GM23338 (cell line): Measurements from ENCODE around the gene DNAI2. TPM values are rescaled to one million over a fixed set of nuclear protein-coding genes. Genes with fewer than 3 reads are reported as not detected.

Experiments
- ATAC-seq: fragments of 200-7000 bp; cut with Tn5 transposase; 3 replicates; pipeline ENCODE4 v1.9.1; 2020
- DNase-seq: peaks from one replicate; pipeline ENCODE4 v3.0.0-alpha.2; 2015; ENCODE audit warnings: low spot score
- H2AFZ ChIP-seq: fragments of 200-600 bp; sonication (generic); 2 replicates; pipeline ENCODE4 v1.8.0; 2016; ENCODE audit warnings: antibody characterized with exemption, mild to moderate bottlenecking, moderate library complexity
- H3F3A ChIP-seq: fragments of 200-600 bp; sonication (generic); replicated peaks from 2 replicates; pipeline ENCODE4 v1.8.0; 2017; ENCODE audit warnings: antibody characterized with exemption, mixed run types, low read depth
- H3K27ac ChIP-seq: fragments of 200-600 bp; sonication (generic); 2 replicates; pipeline ENCODE4 v1.6.1; 2016; ENCODE audit warnings: low read depth
- H3K27me3 ChIP-seq: fragments of 200-600 bp; sonication (generic); 2 replicates; pipeline ENCODE4 v1.8.0; 2016; ENCODE audit warnings: mild to moderate bottlenecking, mixed run types, moderate library complexity; ENCODE audit not compliant: insufficient read depth
- H3K36me3 ChIP-seq: fragments of 200-600 bp; sonication (generic); 2 replicates; pipeline ENCODE4 v1.8.0; 2016; ENCODE audit warnings: mild to moderate bottlenecking; ENCODE audit not compliant: insufficient read depth
- H3K4me1 ChIP-seq: fragments of 200-600 bp; sonication (generic); 2 replicates; pipeline ENCODE4 v1.8.0; 2016; ENCODE audit warnings: mild to moderate bottlenecking, moderate library complexity; ENCODE audit not compliant: insufficient read depth
- H3K4me2 ChIP-seq: fragments of 200-600 bp; sonication (generic); 2 replicates; pipeline ENCODE4 v1.7.1; 2017; ENCODE audit warnings: mixed run types
- H3K4me3 ChIP-seq: fragments of 200-600 bp; sonication (generic); 2 replicates; pipeline ENCODE4 v1.6.1; 2016; ENCODE audit warnings: mixed run types
- H3K79me2 ChIP-seq: fragments of 200-600 bp; sonication (generic); replicated peaks from 2 replicates; pipeline ENCODE4 v1.8.0; 2017; ENCODE audit warnings: mild to moderate bottlenecking; ENCODE audit not compliant: insufficient read depth
- H3K9me2 ChIP-seq: fragments of 200-600 bp; sonication (generic); 2 replicates; pipeline ENCODE4 v1.8.0; 2017; ENCODE audit not compliant: insufficient read depth
- H4K20me1 ChIP-seq: fragments of 200-600 bp; sonication (generic); replicated peaks from 2 replicates; pipeline ENCODE4 v1.8.0; 2017; ENCODE audit warnings: mild to moderate bottlenecking; ENCODE audit not compliant: insufficient read depth
- H3K27ac Mint-ChIP-seq: 2 replicates; pipeline ENCODE4 v1.8.0; 2020; ENCODE audit warnings: inconsistent platforms, mild to moderate bottlenecking, moderate library complexity, mixed read lengths
- H3K27me3 Mint-ChIP-seq: 3 replicates; pipeline ENCODE4 v1.8.0; 2022; ENCODE audit warnings: low read depth, mild to moderate bottlenecking, moderate library complexity, mixed read lengths, inconsistent platforms; ENCODE audit not compliant: insufficient read depth, poor library complexity
- H3K36me3 Mint-ChIP-seq: 3 replicates; pipeline ENCODE4 v1.8.0; 2021; ENCODE audit warnings: low read depth, mild to moderate bottlenecking, inconsistent platforms, moderate library complexity, mixed read lengths
- H3K4me1 Mint-ChIP-seq: 3 replicates; pipeline ENCODE4 v1.8.0; 2020; ENCODE audit warnings: mild to moderate bottlenecking, inconsistent platforms, mixed read lengths
- H3K4me3 Mint-ChIP-seq: 3 replicates; pipeline ENCODE4 v1.8.0; 2021; ENCODE audit warnings: moderate library complexity, mild to moderate bottlenecking, inconsistent platforms, mixed read lengths
- H3K9me3 Mint-ChIP-seq: 3 replicates; pipeline ENCODE4 v1.8.0; 2020; ENCODE audit warnings: moderate library complexity, mild to moderate bottlenecking, inconsistent platforms, mixed read lengths
- CREB1 ChIP-seq: fragments of 250-450 bp; sonication (Bioruptor Pico); IDR thresholded peaks from 2 replicates; pipeline ENCODE4 v1.5.0; 2020; ENCODE audit warnings: low read depth, mild to moderate bottlenecking, moderate library complexity
- CTCF ChIP-seq, 2 experiments: fragments of 200-600 bp in 1 of 2; sonication (generic) in 1 of 2; conservative IDR thresholded peaks; 2 replicates each; pipeline versions ENCODE4 v1.5.1 to v1.6.1; 2016 to 2017; ENCODE audit warnings: antibody characterized with exemption in 2 of 2, low read depth in 2 of 2, mild to moderate bottlenecking in 2 of 2, moderate library complexity in 1 of 2
- ETS1 ChIP-seq: IDR thresholded peaks from 2 replicates; pipeline ENCODE4 v1.6.1; 2016; ENCODE audit warnings: antibody characterized with exemption
- EZH2 ChIP-seq: fragments of 200-600 bp; sonication (generic); IDR thresholded peaks from one replicate; pipeline ENCODE4 v1.8.0; 2017; ENCODE audit warnings: antibody characterized with exemption, mild to moderate bottlenecking, low read depth; ENCODE audit not compliant: unreplicated experiment
- EZH2phosphoT487 ChIP-seq: fragments of 200-600 bp; sonication (generic); IDR thresholded peaks from one replicate; pipeline ENCODE4 v1.8.1; 2018; ENCODE audit warnings: antibody characterized with exemption; ENCODE audit not compliant: unreplicated experiment
- JUNB ChIP-seq: IDR thresholded peaks from one replicate; pipeline ENCODE4 v1.6.1; 2016; ENCODE audit warnings: antibody characterized with exemption; ENCODE audit not compliant: unreplicated experiment
- NANOG ChIP-seq: IDR thresholded peaks from 2 replicates; pipeline ENCODE4 v1.6.1; 2016; ENCODE audit warnings: antibody characterized with exemption, borderline replicate concordance
- POLR2AphosphoS5 ChIP-seq: IDR thresholded peaks from 2 replicates; pipeline ENCODE4 v1.6.1; 2016; ENCODE audit warnings: antibody characterized with exemption, low read depth
- REST ChIP-seq: IDR thresholded peaks from one replicate; pipeline ENCODE4 v1.6.1; 2018; ENCODE audit warnings: antibody characterized with exemption; ENCODE audit not compliant: unreplicated experiment
- STAT1 ChIP-seq: IDR thresholded peaks from one replicate; pipeline ENCODE4 v1.6.1; 2016; ENCODE audit warnings: antibody characterized with exemption; ENCODE audit not compliant: unreplicated experiment
- ZNF114 ChIP-seq: fragments of 250-450 bp; sonication (Bioruptor Pico); IDR thresholded peaks from 2 replicates; pipeline ENCODE4 v1.5.0; 2020; ENCODE audit warnings: mild to moderate bottlenecking, moderate library complexity
- ZNF331 ChIP-seq: fragments of 250-450 bp; sonication (Bioruptor Pico); IDR thresholded peaks from 2 replicates; pipeline ENCODE4 v1.5.0; 2020; ENCODE audit warnings: low read depth, mild to moderate bottlenecking, moderate library complexity
- ZNF462 ChIP-seq: fragments of 250-450 bp; sonication (Bioruptor Pico); IDR thresholded peaks from 2 replicates; pipeline ENCODE4 v1.5.0; 2020; ENCODE audit warnings: mild to moderate bottlenecking, moderate library complexity
- polyA plus RNA-seq: library from polyadenylated mRNA; unstranded; fragments of >200 nt; fragmentation: Nextera tagmentation; extraction: Ambion mirVana; gene quantifications from 2 replicates; pipeline ENCODE4 v1.2.1, GENCODE V29; 2016
- total RNA-seq: library from RNA; depleted of rRNA; stranded (reverse); fragments of >200 nt; shearing (Covaris generic); gene quantifications from 2 replicates; pipeline ENCODE4 v1.2.3, GENCODE V29; 2014

Gene DNAI2
- total and polyA plus RNA-seq, 2 experiments from 2014 or later, result 0.21 TPM; not detected in 1

GRCh38 chr17:74349120-74349519 lies 75.1 kb downstream of the DNAI2 start:
- H3F3A ChIP-seq, result no peaks in the 10 kb centered on the region
- no peaks in the 10 kb centered on the region for H3K36me3 Mint-ChIP-seq
- H3K4me1 ChIP-seq, result peaks cover 4% of the 10 kb centered on the region; the same call in 1 of the 2 replicates
- no peak overlapping the region for H3K27ac Mint-ChIP-seq
- H3K79me2 ChIP-seq, result no peaks in the 10 kb centered on the region
- peaks cover 35% of the 10 kb centered on the region for H3K27me3 ChIP-seq
- H3K4me3 Mint-ChIP-seq, result no peak overlapping the region
- no peak overlapping the region for H3K4me3 ChIP-seq
- no peak overlapping the region for H3K27ac ChIP-seq
- H3K27me3 Mint-ChIP-seq, result peaks cover 39% of the 10 kb centered on the region
- H3K9me3 Mint-ChIP-seq, result no peaks in the 10 kb centered on the region
- no peaks in the 10 kb centered on the region for H3K9me2 ChIP-seq
- no peaks in the 10 kb centered on the region for H3K36me3 ChIP-seq
- H2AFZ ChIP-seq, result no peak overlapping the region
- no peaks in the 10 kb centered on the region for H4K20me1 ChIP-seq
- no peak for TF ChIP-seq ZNF331 (CRISPR knock-in tag)
- TF ChIP-seq ZNF114, result no peak
- TF ChIP-seq REST, result no peak
- no peak for TF ChIP-seq ZNF462 (CRISPR knock-in tag)
- no peak for TF ChIP-seq POLR2AphosphoS5
- no peak for TF ChIP-seq JUNB
- TF ChIP-seq STAT1, result no peak
- TF ChIP-seq ETS1, result no peak
- TF ChIP-seq NANOG, result no peak
- TF ChIP-seq CTCF (conservative IDR thresholded peaks at IDR 0.05; ENCODE audit: low read depth in 2 of 2), result no peak
- TF ChIP-seq CREB1, result no peak
- TF ChIP-seq EZH2phosphoT487, result no peak
- TF ChIP-seq EZH2, result no peak
- H3K4me2 ChIP-seq, result no peak overlapping the region
- ATAC-seq, result no peak
- H3K4me1 Mint-ChIP-seq, result peaks cover 8% of the 10 kb centered on the region
- DNase-seq, result no peak
